Activated naive CD4-positive, alpha-beta T cell treated with anti-CD3 and anti-CD28 coated beads, Interleukin-2, amount 50 U/mL, for 24 hours (primary cell): ENCODE results near the gene TP63.
"Not testable (repeated sequence)": the region's sequence is repeated elsewhere in the genome, so short reads cannot be mapped to it uniquely, and the experiment has no call there.

Source experiments
- H3K27ac Mint-ChIP-seq: one replicate; pipeline ENCODE4 v1.8.0; 2021; ENCODE audit warnings: mild to moderate bottlenecking, mixed read lengths
- H3K27me3 Mint-ChIP-seq: one replicate; pipeline ENCODE4 v1.8.0; 2021; ENCODE audit warnings: mixed read lengths
- H3K36me3 Mint-ChIP-seq: one replicate; pipeline ENCODE4 v1.8.0; 2021; ENCODE audit warnings: mixed read lengths
- H3K4me1 Mint-ChIP-seq: one replicate; pipeline ENCODE4 v1.8.0; 2021; ENCODE audit warnings: mixed read lengths
- H3K4me3 Mint-ChIP-seq: one replicate; pipeline ENCODE4 v1.8.0; 2021; ENCODE audit warnings: mild to moderate bottlenecking, mixed read lengths
- H3K9me3 Mint-ChIP-seq: one replicate; pipeline ENCODE4 v1.8.0; 2021; ENCODE audit warnings: mixed read lengths

Gene TP63

DNA sequence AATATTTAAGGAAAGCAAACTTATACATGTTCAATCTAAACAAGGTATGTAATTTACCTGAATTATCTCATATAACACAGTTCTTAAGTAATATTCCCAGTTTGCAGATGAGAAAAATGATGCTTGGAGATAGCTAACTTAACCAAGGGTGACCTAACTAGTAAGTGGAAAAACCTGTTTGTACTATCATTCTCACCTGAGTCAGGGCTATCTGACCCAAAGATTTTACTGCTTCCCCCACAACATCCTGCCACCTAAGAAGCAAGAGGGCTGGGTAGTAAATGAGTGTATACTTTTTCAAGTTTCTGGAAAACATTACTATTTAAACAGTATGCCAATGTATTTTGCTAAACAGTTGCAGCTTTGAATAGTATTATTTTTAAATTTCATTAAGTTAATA, 10.6 kb downstream of the TP63 start:
- Mint-ChIP-seq H3K9me3 (no peaks in the 10 kb centered on the region), H3K27ac (no peak overlapping the region), H3K27me3 (no peaks in the 10 kb centered on the region), H3K36me3 (peaks cover 1% of the 10 kb centered on the region), H3K4me3 (no peak overlapping the region), H3K4me1 (no peaks in the 10 kb centered on the region)

DNA sequence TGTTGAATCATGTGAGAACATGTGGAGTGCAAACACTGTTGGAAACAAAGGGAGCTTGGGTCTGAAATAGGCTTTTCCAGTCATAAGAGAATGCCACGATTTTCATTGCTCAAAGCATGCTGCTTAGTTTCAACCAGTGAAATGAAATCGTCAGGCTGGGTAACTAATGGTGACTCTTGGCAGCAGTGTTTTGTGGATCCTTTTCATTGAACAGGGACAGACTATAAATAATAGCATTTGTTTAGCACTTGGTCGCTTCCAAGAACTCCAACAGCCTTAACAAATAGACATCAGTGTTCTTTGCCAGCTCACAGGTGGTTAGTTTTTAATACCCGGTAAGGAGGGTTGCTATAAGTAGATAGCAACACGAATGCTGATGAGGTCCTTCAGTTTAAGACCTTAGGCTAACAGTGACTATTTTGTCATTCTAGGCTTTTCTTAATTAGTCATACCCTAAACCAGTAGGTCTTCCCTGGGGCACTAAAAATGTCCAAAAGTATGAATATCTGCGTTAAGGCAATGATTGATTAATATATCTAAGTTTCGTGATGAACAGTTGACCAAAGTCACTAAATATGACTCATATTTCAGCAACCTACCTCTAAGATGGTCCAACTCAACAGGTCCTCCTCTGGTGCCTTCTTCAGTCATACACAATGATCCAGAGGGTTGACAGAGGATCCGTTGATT, 15.8 kb downstream of the TP63 start:
- peaks cover 6% of the 10 kb centered on the region for H3K9me3 Mint-ChIP-seq
- peaks cover 3% of the 10 kb centered on the region for H3K36me3 Mint-ChIP-seq
- no peaks in the 10 kb centered on the region for H3K4me1 Mint-ChIP-seq
- H3K4me3 Mint-ChIP-seq, result no peak overlapping the region
- H3K27ac Mint-ChIP-seq, result no peak overlapping the region
- H3K27me3 Mint-ChIP-seq, result no peaks in the 10 kb centered on the region

DNA sequence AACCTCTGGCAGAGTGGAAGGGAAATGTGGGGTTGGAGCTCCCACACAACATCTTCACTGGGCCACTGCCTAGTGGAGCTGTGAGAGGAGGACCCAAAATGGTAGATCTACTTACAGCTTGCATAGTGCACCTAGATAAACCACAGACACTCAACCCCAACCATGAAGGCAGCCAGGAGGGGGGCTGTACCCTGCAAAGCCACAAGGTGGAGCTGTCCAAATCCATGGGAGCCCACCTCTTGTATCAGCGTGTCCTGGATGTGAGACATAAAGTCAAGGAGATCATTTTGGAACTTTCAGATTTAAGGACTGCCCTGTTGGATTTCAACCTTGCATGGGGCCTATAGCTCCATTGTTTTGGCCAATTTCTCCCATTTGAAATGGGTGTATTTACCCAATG, 20.9 kb downstream of the TP63 start:
- H3K36me3 Mint-ChIP-seq, result peaks cover 2% of the 10 kb centered on the region
- H3K27ac Mint-ChIP-seq, result no peak overlapping the region
- H3K4me3 Mint-ChIP-seq, result no peak overlapping the region
- no peaks in the 10 kb centered on the region for H3K4me1 Mint-ChIP-seq
- H3K9me3 Mint-ChIP-seq, result peaks cover 17% of the 10 kb centered on the region
- H3K27me3 Mint-ChIP-seq, result no peaks in the 10 kb centered on the region

DNA sequence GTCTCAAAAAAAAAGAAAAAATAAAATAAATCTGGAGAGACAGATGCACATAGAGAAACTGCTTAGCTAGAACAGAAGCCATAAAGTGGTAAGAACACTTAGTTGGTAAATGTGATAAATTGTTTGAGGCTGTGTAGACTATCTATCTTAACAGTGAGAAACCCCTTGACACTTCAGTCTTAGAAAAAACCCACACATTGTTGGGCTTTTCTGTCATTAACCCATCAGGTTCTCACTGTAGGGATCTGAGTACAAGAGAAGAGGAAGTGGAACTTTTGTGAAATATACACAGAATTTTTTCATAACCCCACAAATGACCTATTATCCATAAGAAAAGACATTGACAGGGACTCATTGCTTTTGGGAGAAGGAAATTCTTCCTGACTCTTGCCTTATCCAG, 24.4 kb downstream of the TP63 start:
- H3K9me3 Mint-ChIP-seq, result peaks cover 18% of the 10 kb centered on the region
- no peak overlapping the region for H3K27ac Mint-ChIP-seq
- no peak overlapping the region for H3K4me3 Mint-ChIP-seq
- no peaks in the 10 kb centered on the region for H3K4me1 Mint-ChIP-seq
- no peaks in the 10 kb centered on the region for H3K27me3 Mint-ChIP-seq
- peaks cover 1% of the 10 kb centered on the region for H3K36me3 Mint-ChIP-seq

GRCh38 chr3:189659571-189659970, 28.4 kb downstream of the TP63 start:
- no peaks in the 10 kb centered on the region for H3K36me3 Mint-ChIP-seq
- no peak overlapping the region for H3K4me3 Mint-ChIP-seq
- H3K4me1 Mint-ChIP-seq, result no peaks in the 10 kb centered on the region
- no peak overlapping the region for H3K27ac Mint-ChIP-seq
- H3K9me3 Mint-ChIP-seq, result peaks cover 18% of the 10 kb centered on the region
- H3K27me3 Mint-ChIP-seq, result no peaks in the 10 kb centered on the region

GRCh38 chr3:189664311-189664710, 33.1 kb downstream of the TP63 start:
- Mint-ChIP-seq H3K27me3 (no peaks in the 10 kb centered on the region), H3K4me1 (no peaks in the 10 kb centered on the region), H3K36me3 (no peaks in the 10 kb centered on the region), H3K4me3 (no peak overlapping the region), H3K27ac (no peak overlapping the region), H3K9me3 (no peaks in the 10 kb centered on the region)

- not testable (repeated sequence) for H3K9me3 Mint-ChIP-seq, H3K36me3 Mint-ChIP-seq, H3K27me3 Mint-ChIP-seq, H3K4me1 Mint-ChIP-seq, H3K4me3 Mint-ChIP-seq, H3K27ac Mint-ChIP-seq
Observed at GRCh38 chr3:189672346-189672745, 41.2 kb downstream of the TP63 start.

GRCh38 chr3:189673535-189673934, 42.3 kb downstream of the TP63 start:
- no peak overlapping the region for H3K27ac Mint-ChIP-seq
- H3K36me3 Mint-ChIP-seq, result no peaks in the 10 kb centered on the region
- no peak overlapping the region for H3K4me3 Mint-ChIP-seq
- no peaks in the 10 kb centered on the region for H3K4me1 Mint-ChIP-seq
- H3K27me3 Mint-ChIP-seq, result peaks cover 3% of the 10 kb centered on the region
- H3K9me3 Mint-ChIP-seq, result peaks cover 14% of the 10 kb centered on the region

DNA sequence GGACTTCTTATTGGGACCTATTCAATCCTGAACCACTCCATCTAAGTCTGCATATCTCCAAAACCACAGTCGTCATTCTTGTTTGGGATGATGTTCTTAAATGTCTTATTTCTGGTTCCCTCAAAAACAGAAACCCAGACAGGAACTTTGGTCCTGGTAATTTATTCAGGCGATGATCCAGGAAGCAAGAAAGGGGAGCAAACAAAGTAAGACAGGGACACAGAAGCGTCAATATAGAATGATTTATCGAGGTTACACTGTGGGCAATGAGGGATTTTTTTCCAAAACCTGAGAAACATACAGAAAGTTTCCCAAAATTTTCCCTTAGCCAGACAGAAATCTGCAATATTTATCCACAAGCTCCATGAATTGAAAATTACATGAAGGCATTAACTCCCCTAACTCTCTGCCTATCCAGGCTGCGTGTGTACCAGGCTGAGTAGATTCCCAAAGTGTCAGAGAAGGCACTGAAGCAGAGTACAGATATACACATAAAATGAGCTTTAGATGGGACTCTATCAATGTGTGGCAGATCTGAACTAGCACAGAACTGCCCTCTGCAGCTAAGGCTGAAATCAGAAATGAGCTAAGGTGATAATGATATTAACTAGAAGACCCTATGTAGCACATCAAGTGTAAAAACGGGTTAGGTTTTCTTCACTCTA, 43.2 kb downstream of the TP63 start:
- H3K27me3 Mint-ChIP-seq, result peaks cover 3% of the 10 kb centered on the region
- no peaks in the 10 kb centered on the region for H3K36me3 Mint-ChIP-seq
- H3K9me3 Mint-ChIP-seq, result peaks cover 18% of the 10 kb centered on the region
- H3K4me1 Mint-ChIP-seq, result no peaks in the 10 kb centered on the region
- H3K4me3 Mint-ChIP-seq, result no peak overlapping the region
- H3K27ac Mint-ChIP-seq, result no peak overlapping the region

DNA sequence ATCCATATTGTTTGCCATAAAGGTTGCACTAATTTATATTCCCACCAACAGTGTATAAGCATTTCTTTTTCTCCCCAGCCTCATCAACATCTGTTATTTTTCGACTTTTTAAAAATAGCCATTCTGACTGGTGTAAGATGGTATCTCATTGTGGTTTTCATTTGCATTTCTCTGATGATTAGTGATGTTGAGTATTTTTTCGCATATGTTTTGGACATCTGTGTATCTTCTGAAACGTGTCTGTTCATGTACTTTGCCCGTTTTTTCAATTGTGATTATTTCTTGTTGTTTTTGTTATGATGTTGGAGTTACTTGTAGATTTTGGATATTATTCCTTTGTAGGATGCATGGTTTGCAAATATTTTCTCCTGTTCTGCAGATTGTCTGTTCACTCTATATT, 46.5 kb downstream of the TP63 start:
- Mint-ChIP-seq H3K9me3 (peaks cover 18% of the 10 kb centered on the region), H3K36me3 (peaks cover 2% of the 10 kb centered on the region), H3K4me3 (no peak overlapping the region), H3K27ac (no peak overlapping the region), H3K4me1 (no peaks in the 10 kb centered on the region), H3K27me3 (peaks cover 5% of the 10 kb centered on the region)

DNA sequence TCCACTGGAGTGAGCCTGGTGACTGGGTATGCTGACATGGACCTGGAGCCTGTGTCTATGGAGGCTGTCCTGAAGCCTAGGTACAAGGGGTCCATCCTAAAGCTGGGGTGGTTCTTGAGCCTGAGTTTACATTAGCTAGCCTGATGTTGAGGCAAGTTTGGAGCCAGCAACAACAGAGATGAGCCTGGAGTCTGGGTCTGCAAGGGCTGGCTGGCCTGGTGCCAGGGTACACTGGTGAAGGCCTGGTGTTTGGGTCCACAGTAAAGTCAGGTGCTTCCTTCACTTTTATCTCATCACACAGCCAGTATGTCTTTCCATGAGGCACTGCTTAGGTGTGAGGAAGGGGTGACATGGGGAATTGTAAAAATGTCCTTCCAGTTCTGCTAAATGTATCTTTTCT, 49.5 kb downstream of the TP63 start:
- Mint-ChIP-seq H3K27ac (no peak overlapping the region), H3K4me1 (peaks cover 7% of the 10 kb centered on the region), H3K27me3 (peaks cover 5% of the 10 kb centered on the region), H3K4me3 (no peak overlapping the region), H3K36me3 (peaks cover 2% of the 10 kb centered on the region), H3K9me3 (peaks cover 18% of the 10 kb centered on the region)

DNA sequence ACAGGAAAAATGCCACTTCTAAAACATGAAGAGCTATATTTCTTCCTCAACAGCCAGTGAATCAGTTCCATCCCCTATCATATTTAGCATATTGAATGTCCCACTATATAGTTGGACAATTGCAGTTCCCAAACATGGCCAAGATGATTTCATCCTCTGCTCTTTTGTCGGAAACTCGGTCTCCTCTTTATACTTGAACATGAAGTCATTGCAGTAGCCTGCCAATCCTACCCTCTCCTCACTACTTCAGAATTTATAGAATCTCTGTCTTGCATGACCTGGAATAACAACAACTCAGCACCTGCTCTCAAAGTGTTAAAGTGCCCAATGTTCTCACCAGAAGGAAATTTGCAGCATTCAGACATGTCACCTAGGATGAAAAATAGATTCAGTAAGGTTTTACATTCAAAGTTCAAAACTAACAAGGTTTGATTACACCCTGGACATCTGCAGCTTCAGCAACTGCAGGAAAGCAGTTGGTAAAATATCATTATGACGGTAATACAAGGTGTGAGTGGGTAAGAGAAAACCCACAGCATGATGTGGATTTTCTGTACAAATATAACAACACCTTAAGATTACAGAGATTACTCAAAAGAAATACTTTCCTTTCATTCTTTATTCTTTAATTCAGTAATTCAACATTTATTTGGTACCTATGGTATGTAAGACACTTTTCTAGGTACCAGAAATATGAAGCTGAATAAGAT, 52.5 kb downstream of the TP63 start:
- peaks cover 8% of the 10 kb centered on the region for H3K9me3 Mint-ChIP-seq
- H3K27ac Mint-ChIP-seq, result no peak overlapping the region
- H3K4me3 Mint-ChIP-seq, result no peak overlapping the region
- peaks cover 2% of the 10 kb centered on the region for H3K27me3 Mint-ChIP-seq
- peaks cover 2% of the 10 kb centered on the region for H3K36me3 Mint-ChIP-seq
- H3K4me1 Mint-ChIP-seq, result peaks cover 7% of the 10 kb centered on the region

- peaks cover 2% of the 10 kb centered on the region for H3K27me3 Mint-ChIP-seq
- peaks cover 7% of the 10 kb centered on the region for H3K4me1 Mint-ChIP-seq
- no peak overlapping the region for H3K27ac Mint-ChIP-seq
- H3K36me3 Mint-ChIP-seq, result peaks cover 2% of the 10 kb centered on the region
- H3K9me3 Mint-ChIP-seq, result peaks cover 5% of the 10 kb centered on the region
- no peak overlapping the region for H3K4me3 Mint-ChIP-seq
Observed at GRCh38 chr3:189684317-189684716, 53.1 kb downstream of the TP63 start.

GRCh38 chr3:189685291-189685690, 54.1 kb downstream of the TP63 start:
- peaks cover 2% of the 10 kb centered on the region for H3K36me3 Mint-ChIP-seq
- H3K27me3 Mint-ChIP-seq, result peaks cover 1% of the 10 kb centered on the region
- peaks cover 7% of the 10 kb centered on the region for H3K4me1 Mint-ChIP-seq
- H3K27ac Mint-ChIP-seq, result no peak overlapping the region
- no peak overlapping the region for H3K4me3 Mint-ChIP-seq
- peaks cover 8% of the 10 kb centered on the region for H3K9me3 Mint-ChIP-seq

DNA sequence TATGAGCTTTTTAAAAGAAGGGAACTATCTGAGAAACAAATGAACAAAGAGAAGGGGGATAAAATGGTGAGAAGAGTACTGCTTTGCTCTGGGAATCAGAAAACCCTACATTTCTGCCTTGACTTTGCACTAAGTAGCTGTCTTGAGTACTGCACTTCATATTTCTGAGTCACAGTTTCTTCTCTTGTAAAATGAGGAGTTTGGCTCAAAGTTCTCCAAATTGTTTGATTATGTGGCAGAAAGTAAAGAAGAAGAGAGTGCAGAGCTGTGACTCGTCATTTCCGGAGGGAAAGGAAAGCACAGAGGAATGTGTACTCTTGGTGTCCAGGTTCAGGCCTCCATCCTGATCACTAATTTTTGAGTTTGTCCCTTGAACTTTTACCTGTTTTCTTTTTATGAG, 54.7 kb downstream of the TP63 start:
- Mint-ChIP-seq H3K4me3 (no peak overlapping the region), H3K9me3 (peaks cover 8% of the 10 kb centered on the region), H3K36me3 (peaks cover 2% of the 10 kb centered on the region), H3K4me1 (peaks cover 7% of the 10 kb centered on the region), H3K27me3 (no peaks in the 10 kb centered on the region), H3K27ac (peak overlapping the region; percentile 60)

GRCh38 chr3:189687475-189687874, 56.3 kb downstream of the TP63 start:
- Mint-ChIP-seq H3K36me3 (no peaks in the 10 kb centered on the region), H3K9me3 (peaks cover 3% of the 10 kb centered on the region), H3K4me1 (peaks cover 7% of the 10 kb centered on the region), H3K27ac (no peak overlapping the region), H3K4me3 (no peak overlapping the region), H3K27me3 (no peaks in the 10 kb centered on the region)
